Trophoblast cell (in vitro differentiated cells and primary cell): Measurements from ENCODE around the gene FAM90A26.
"Not testable (repeated sequence)": the region's sequence is repeated elsewhere in the genome, so short reads cannot be mapped to it uniquely, and the experiment has no call there.

ENCODE experiments used
- DNase-seq, 2 donors: peaks; one replicate each; pipeline ENCODE4 v3.0.0-alpha.2; 2016
- H2AFZ ChIP-seq: 2 replicates; pipeline ENCODE4 v1.6.1; 2013; ENCODE audit warnings: low read length, moderate library complexity, mild to moderate bottlenecking; ENCODE audit not compliant: insufficient read depth, poor library complexity
- H2AK5ac ChIP-seq: 2 replicates; pipeline ENCODE4 v1.6.1; 2013; ENCODE audit warnings: mild to moderate bottlenecking, low read length
- H2BK120ac ChIP-seq: 2 replicates; pipeline ENCODE4 v1.6.1; 2013; ENCODE audit warnings: low read length, mild to moderate bottlenecking, moderate library complexity; ENCODE audit not compliant: insufficient read depth, poor library complexity
- H2BK12ac ChIP-seq: 2 replicates; pipeline ENCODE4 v1.6.1; 2013; ENCODE audit warnings: mild to moderate bottlenecking, low read length, moderate library complexity
- H2BK5ac ChIP-seq: 2 replicates; pipeline ENCODE4 v1.6.1; 2013; ENCODE audit warnings: low read length, low read depth, moderate library complexity, mild to moderate bottlenecking; ENCODE audit not compliant: poor library complexity
- H3K14ac ChIP-seq: 2 replicates; pipeline ENCODE4 v1.6.1; 2013; ENCODE audit warnings: mild to moderate bottlenecking, low read length
- H3K18ac ChIP-seq: 2 replicates; pipeline ENCODE4 v1.6.1; 2013; ENCODE audit warnings: mild to moderate bottlenecking, low read length
- H3K23ac ChIP-seq: 2 replicates; pipeline ENCODE4 v1.6.1; 2013; ENCODE audit warnings: low read length
- H3K27ac ChIP-seq: 2 replicates; pipeline ENCODE4 v1.5.1; 2013; ENCODE audit warnings: low read depth, mild to moderate bottlenecking, inconsistent platforms, low read length, moderate library complexity
- H3K27me3 ChIP-seq: 2 replicates; pipeline ENCODE4 v1.6.1; 2013; ENCODE audit warnings: inconsistent platforms, mild to moderate bottlenecking, low read length, moderate library complexity; ENCODE audit not compliant: insufficient read depth
- H3K36me3 ChIP-seq, 2 experiments: 1 replicate in 1 of 2; 2 replicates in 1 of 2; pipeline ENCODE4 v1.6.1; 2013; ENCODE audit warnings: low read length in 2 of 2, mild to moderate bottlenecking in 2 of 2, moderate library complexity in 1 of 2; ENCODE audit not compliant: insufficient read depth in 2 of 2, control insufficient read depth in 1 of 2
- H3K4ac ChIP-seq: 2 replicates; pipeline ENCODE4 v1.6.1; 2013; ENCODE audit warnings: low read depth, mild to moderate bottlenecking, low read length, moderate library complexity
- H3K4me1 ChIP-seq, 2 experiments: 1 replicate in 1 of 2; 2 replicates in 1 of 2; pipeline ENCODE4 v1.6.1; 2013; ENCODE audit warnings: low read length in 2 of 2, mild to moderate bottlenecking in 2 of 2, moderate library complexity in 1 of 2; ENCODE audit not compliant: insufficient read depth in 2 of 2, control insufficient read depth in 1 of 2
- H3K4me2 ChIP-seq: 2 replicates; pipeline ENCODE4 v1.6.1; 2013; ENCODE audit warnings: inconsistent platforms, mild to moderate bottlenecking, low read length, moderate library complexity
- H3K4me3 ChIP-seq: 2 replicates; pipeline ENCODE4 v1.5.1; 2013; ENCODE audit warnings: mild to moderate bottlenecking, low read depth, low read length, inconsistent platforms
- H3K79me1 ChIP-seq: one replicate; pipeline ENCODE4 v1.6.1; 2013; ENCODE audit warnings: low read length
- H3K79me2 ChIP-seq: 2 replicates; pipeline ENCODE4 v1.6.1; 2013; ENCODE audit warnings: low read length, mild to moderate bottlenecking; ENCODE audit not compliant: control insufficient read depth, insufficient read depth, poor library complexity
- H3K9ac ChIP-seq: 2 replicates; pipeline ENCODE4 v1.6.1; 2013; ENCODE audit warnings: mild to moderate bottlenecking, low read length
- H3K9me3 ChIP-seq: 2 replicates; pipeline ENCODE4 v1.6.1; 2013; ENCODE audit warnings: low read depth, mild to moderate bottlenecking, control low read depth, inconsistent platforms, low read length; ENCODE audit not compliant: insufficient read depth
- H4K12ac ChIP-seq: 2 replicates; pipeline ENCODE4 v1.6.1; 2013; ENCODE audit warnings: low read depth, mild to moderate bottlenecking, low read length, moderate library complexity
- H4K8ac ChIP-seq: 2 replicates; pipeline ENCODE4 v1.6.1; 2013; ENCODE audit warnings: low read depth, mild to moderate bottlenecking, low read length, moderate library complexity
- H4K91ac ChIP-seq: one replicate; pipeline ENCODE4 v1.6.1; 2013; ENCODE audit warnings: low read depth, mild to moderate bottlenecking, low read length, moderate library complexity
- WGBS: extraction: QIAGEN DNeasy Blood & Tissue Kit; methylation state at CpG from one replicate; pipeline ENCODE4 v1.1.7; 2013; ENCODE audit warnings: missing lambda C conversion rate; ENCODE audit not compliant: insufficient read length, insufficient coverage; ENCODE audit errors: extremely low coverage; 5-methylcytosine and 5-hydroxymethylcytosine counted together

Gene FAM90A26

DNA sequence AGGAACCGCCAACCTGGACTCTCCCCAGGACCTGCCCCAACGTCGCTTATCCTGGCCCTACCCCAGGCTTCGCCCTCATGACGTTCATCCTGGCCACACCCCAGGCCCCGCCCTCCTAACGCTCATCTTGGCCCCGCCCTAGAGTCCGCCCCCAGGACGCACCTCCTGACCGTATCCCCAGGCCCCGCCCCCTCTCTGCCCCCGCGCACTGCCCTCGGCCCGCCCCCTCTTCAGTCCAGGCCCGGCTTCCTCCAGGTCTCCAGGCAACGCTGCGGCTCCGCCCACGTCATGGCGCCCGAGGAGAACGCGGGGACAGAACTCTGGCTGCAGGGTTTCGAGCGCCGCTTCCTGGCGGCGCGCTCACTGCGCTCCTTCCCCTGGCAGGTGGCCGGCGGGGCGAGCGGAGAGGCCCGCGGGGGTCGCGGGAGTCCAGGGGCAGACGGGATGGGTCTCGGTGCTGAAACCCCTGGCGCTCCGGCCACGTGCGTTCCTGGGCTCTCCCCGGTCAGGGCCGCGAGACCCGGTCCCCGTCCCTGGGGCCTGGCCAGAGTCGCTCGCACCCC, 17.1 kb upstream of the FAM90A26 start:
- H3K14ac ChIP-seq: peak overlapping the region; percentile 44

DNA sequence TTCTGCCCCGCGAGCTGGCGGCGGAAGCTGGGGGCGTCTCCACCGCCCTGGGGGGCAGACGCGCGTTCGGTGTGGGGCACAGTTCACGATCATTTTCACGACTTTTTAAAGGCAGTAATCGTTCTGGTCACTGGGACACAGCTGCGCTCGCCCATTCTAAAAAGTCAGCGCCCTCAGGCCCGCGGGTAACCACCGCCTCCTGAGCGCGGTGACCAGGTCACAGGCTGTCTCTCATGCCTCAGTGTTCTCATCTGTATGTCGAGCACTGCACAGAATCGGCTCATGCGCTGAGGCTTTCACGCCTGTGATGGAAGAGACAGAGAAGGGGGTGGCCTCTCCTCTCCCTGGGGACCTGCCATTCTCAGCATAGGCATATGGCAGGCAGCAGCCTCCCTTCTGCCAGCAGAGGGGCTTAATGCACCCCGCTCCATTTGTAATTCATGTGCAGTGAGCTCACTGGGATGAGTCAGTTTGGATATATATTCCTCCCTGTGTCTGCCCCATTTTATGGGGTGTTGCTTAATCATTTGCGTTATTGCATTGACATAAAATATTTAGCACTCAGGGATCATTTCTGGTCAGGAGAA, 16.5 kb upstream of the FAM90A26 start:
- not testable (repeated sequence) for H3K27ac ChIP-seq

More for the DNA sequence above, 17.1 kb upstream of the FAM90A26 start:
- peak overlapping the region; percentile 75 for H3K18ac ChIP-seq
- not testable (repeated sequence) for H4K91ac ChIP-seq, H3K36me3 ChIP-seq, H4K12ac ChIP-seq, H3K27me3 ChIP-seq, H3K23ac ChIP-seq, H2AK5ac ChIP-seq, H3K4me1 ChIP-seq, H3K79me1 ChIP-seq, H2BK12ac ChIP-seq, H3K79me2 ChIP-seq, H3K9me3 ChIP-seq, H3K4ac ChIP-seq
- no CpG with 5 or more reads among the region's 53 CpGs for WGBS
- peak overlapping the region; percentile 12 for H3K9ac ChIP-seq
- peak overlapping the region; percentile 76 for H3K27ac ChIP-seq
- DNase-seq: peak; percentile 63 to 70
- H2BK5ac ChIP-seq: peak overlapping the region; percentile 73
- H4K8ac ChIP-seq: peak overlapping the region; percentile 83
- peak overlapping the region; percentile 69 for H3K4me2 ChIP-seq
- peak overlapping the region; percentile 10 for H2AFZ ChIP-seq
- peak overlapping the region; percentile 35 for H2BK120ac ChIP-seq
- peak overlapping the region; percentile 73 for H3K4me3 ChIP-seq

DNA sequence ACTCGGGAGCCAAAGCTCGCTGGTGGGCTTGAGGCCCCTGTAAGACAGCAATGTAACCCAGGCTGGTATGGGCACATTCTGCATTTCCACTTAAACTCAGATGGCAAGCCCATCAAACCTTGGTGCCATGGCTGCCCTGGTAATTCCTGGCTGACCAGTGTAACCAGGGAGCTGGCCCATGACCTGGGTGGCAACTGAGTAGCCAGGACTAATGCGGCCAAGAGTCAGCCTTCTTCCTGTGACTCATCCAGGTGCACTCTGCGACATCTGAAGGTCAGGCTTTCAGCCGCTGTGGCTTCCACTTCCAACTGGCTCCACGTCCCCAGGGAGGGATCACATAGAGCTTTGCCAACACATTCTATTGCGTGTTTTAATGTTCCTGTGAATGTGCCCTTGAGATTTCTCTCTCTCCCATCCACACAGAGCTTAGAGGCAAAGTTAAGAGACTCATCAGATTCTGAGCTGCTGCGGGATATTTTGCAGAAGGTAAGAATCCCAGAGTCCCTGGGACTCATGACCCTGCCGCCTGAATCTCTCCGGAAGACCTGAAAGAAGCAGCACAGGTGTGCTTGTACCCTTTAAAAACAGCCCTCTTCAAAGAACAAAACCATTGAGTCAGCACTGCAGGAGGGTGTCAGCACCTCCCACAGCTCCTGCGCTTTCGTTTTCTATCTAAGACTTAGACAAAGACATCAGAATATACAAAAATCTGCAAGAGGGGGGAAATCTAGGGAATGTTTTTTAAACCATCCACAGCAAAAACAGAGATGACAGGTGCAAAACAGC, 14.9 kb upstream of the FAM90A26 start:
- H2BK12ac ChIP-seq, H3K79me1 ChIP-seq, H3K18ac ChIP-seq, H2AK5ac ChIP-seq, H3K4ac ChIP-seq, H3K36me3 ChIP-seq, H3K27ac ChIP-seq, H3K4me3 ChIP-seq, H2BK120ac ChIP-seq, H2AFZ ChIP-seq, H2BK5ac ChIP-seq, H4K91ac ChIP-seq, H3K4me1 ChIP-seq, H3K14ac ChIP-seq, DNase-seq, H3K27me3 ChIP-seq, H3K79me2 ChIP-seq, H3K9ac ChIP-seq, H3K4me2 ChIP-seq, H4K12ac ChIP-seq, H3K23ac ChIP-seq, H3K9me3 ChIP-seq, H4K8ac ChIP-seq: not testable (repeated sequence)
- WGBS: no CpG with 5 or more reads among the region's 12 CpGs

More for the DNA sequence above, 16.5 kb upstream of the FAM90A26 start:
- peak overlapping the region; percentile 69 for H3K4me2 ChIP-seq
- H3K4me1 ChIP-seq, H2AK5ac ChIP-seq, H3K23ac ChIP-seq, H3K79me2 ChIP-seq, H4K91ac ChIP-seq, H3K27me3 ChIP-seq, H3K4ac ChIP-seq, H4K12ac ChIP-seq, H3K9ac ChIP-seq, H3K79me1 ChIP-seq, H3K36me3 ChIP-seq, DNase-seq, H2BK5ac ChIP-seq, H3K9me3 ChIP-seq, H2BK12ac ChIP-seq: not testable (repeated sequence)
- peak overlapping the region; percentile 10 for H2AFZ ChIP-seq
- peak overlapping the region; percentile 75 for H3K18ac ChIP-seq
- no CpG with 5 or more reads among the region's 27 CpGs for WGBS
- peak overlapping the region; percentile 35 for H2BK120ac ChIP-seq
- H4K8ac ChIP-seq: peak overlapping the region; percentile 83
- H3K14ac ChIP-seq: peak overlapping the region; percentile 44
- H3K4me3 ChIP-seq: peak overlapping the region; percentile 73

DNA sequence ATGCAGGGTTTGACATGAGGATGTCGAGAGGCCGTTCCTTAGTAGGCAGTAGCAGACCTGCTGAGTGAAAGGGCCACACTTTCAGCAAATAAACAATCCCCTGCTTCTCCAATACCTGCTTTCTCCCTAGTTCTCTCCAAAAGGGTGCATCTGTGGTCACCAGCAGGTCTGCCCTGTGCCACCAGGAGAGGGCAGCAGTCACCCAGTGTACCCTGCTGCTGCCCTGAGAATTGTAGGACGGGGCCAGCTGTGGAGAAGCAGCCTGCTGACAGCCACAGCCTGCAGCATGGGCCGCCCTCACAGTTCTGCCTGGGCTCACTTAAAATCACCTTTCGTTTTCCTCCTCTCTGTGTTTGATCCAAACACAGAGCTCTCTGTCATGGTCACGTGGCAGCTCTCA, 11.8 kb upstream of the FAM90A26 start:
- H3K4me3 ChIP-seq, H3K23ac ChIP-seq, H2BK120ac ChIP-seq, H3K4ac ChIP-seq, H2BK12ac ChIP-seq, H4K91ac ChIP-seq, H3K79me1 ChIP-seq, DNase-seq, H3K36me3 ChIP-seq, H4K12ac ChIP-seq, H3K4me1 ChIP-seq, H2AK5ac ChIP-seq, H2BK5ac ChIP-seq, H4K8ac ChIP-seq, H3K18ac ChIP-seq, H3K27ac ChIP-seq, H3K9ac ChIP-seq, H2AFZ ChIP-seq, H3K14ac ChIP-seq, H3K27me3 ChIP-seq, H3K79me2 ChIP-seq, H3K4me2 ChIP-seq, H3K9me3 ChIP-seq: not testable (repeated sequence)
- WGBS: no CpG with 5 or more reads among the region's 6 CpGs
